Thyroid gland (tissue), 4 donors: ENCODE results near the gene NUDT7. TPM values are rescaled to one million over a fixed set of nuclear protein-coding genes. Genes with fewer than 3 reads are reported as not detected.

ENCODE experiments used
- DNase-seq, 2 donors: peaks; one replicate each; pipeline ENCODE4 v3.0.0-alpha.2; 2019
- H3K27ac ChIP-seq, 3 donors: fragments of 200-600 bp; sonication (generic); 1 replicate in 2 of 3; 2 replicates in 1 of 3; pipeline ENCODE4 v1.5.1; 2016 to 2019; ENCODE audit warnings: mild to moderate bottlenecking in 1 of 3, moderate library complexity in 1 of 3
- H3K27me3 ChIP-seq: fragments of 200-600 bp; sonication (generic); one replicate; pipeline ENCODE4 v1.5.1; 2019
- H3K36me3 ChIP-seq, 2 donors: fragments of 200-600 bp; sonication (generic); one replicate each; pipeline ENCODE4 v1.5.1; 2016 to 2019
- H3K4me1 ChIP-seq, 2 donors: fragments of 200-600 bp; sonication (generic); one replicate each; pipeline ENCODE4 v1.5.1; 2017 to 2019
- H3K4me3 ChIP-seq, 3 donors: fragments of 200-600 bp; sonication (generic); replicated peaks in 1 of 3; 1 replicate in 2 of 3; 2 replicates in 1 of 3; pipeline ENCODE4 v1.5.1; 2016; ENCODE audit warnings: mild to moderate bottlenecking in 1 of 3
- H3K9me3 ChIP-seq: fragments of 200-600 bp; sonication (generic); one replicate; pipeline ENCODE4 v1.5.1; 2017
- POLR2A ChIP-seq, 2 donors: fragments of 450-650 bp; IDR thresholded peaks; one replicate each; pipeline ENCODE4 v1.6.1; 2017; ENCODE audit warnings: antibody characterized with exemption in 2 of 2, mild to moderate bottlenecking in 2 of 2, moderate library complexity in 1 of 2
- WGBS, 2 donors: methylation state at CpG; one replicate each; pipeline ENCODE4 v1.1.5; 2017; 5-methylcytosine and 5-hydroxymethylcytosine counted together
- intact Hi-C: fragments of 100-400 bp; cut with DNase I; formaldehyde crosslinking; loops from one replicate; pipeline ENCODE4 v1.15.1; 2023
- total RNA-seq, 4 donors: library from RNA; depleted of rRNA; stranded (reverse); fragments of >200 nt; gene quantifications; one replicate each; pipeline ENCODE4 v1.2.3, GENCODE V29; 2016
- TF ChIP-seq, protein P1 (sequence below), 6 experiments: fragments of 200-600 bp in 3 of 6; fragments of 450-650 bp in 3 of 6; sonication (generic) in 3 of 6; IDR thresholded peaks; one replicate each; pipeline ENCODE4 v1.5.1; 2016 to 2019; ENCODE audit warnings: antibody characterized with exemption in 6 of 6, mild to moderate bottlenecking in 2 of 6, inconsistent platforms in 1 of 6, moderate library complexity in 1 of 6

The NUDT7 gene
- total RNA-seq, 4 donors from 2014 or later: 13.4 to 27.2 (median 19.4) TPM

DNA sequence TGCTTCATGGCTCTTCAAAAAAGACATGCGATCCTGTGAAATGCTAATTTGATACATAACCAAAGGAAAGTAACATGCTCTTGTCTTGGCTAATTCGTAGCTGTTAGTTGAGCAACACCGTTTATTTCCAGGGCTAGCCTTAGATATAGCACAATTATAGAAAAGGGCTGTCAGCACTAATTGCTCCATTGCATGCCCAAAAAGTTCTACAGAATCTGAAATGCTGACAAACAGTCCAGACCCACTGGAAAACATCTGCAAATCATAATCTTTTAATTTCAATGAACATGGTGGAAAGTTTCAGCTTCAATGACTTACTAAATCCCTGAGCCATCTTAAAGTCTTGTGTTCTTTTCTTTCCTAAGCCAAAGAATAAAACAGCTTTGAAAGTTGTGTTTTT, 42.9 kb upstream of the NUDT7 start:
- Histone ChIP-seq H3K9me3 (no peaks in the 10 kb centered on the region), H3K4me1 (no peaks in the 10 kb centered on the region), H3K36me3 (no peaks in the 10 kb centered on the region), H3K27ac (no peak overlapping the region), H3K27me3 (no peaks in the 10 kb centered on the region), H3K4me3 (no peak overlapping the region)
- no peak for DNase-seq
- TF ChIP-seq, protein P1, sequence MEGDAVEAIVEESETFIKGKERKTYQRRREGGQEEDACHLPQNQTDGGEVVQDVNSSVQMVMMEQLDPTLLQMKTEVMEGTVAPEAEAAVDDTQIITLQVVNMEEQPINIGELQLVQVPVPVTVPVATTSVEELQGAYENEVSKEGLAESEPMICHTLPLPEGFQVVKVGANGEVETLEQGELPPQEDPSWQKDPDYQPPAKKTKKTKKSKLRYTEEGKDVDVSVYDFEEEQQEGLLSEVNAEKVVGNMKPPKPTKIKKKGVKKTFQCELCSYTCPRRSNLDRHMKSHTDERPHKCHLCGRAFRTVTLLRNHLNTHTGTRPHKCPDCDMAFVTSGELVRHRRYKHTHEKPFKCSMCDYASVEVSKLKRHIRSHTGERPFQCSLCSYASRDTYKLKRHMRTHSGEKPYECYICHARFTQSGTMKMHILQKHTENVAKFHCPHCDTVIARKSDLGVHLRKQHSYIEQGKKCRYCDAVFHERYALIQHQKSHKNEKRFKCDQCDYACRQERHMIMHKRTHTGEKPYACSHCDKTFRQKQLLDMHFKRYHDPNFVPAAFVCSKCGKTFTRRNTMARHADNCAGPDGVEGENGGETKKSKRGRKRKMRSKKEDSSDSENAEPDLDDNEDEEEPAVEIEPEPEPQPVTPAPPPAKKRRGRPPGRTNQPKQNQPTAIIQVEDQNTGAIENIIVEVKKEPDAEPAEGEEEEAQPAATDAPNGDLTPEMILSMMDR (IDR thresholded peaks at IDR 0.05): no peak
- TF ChIP-seq POLR2A (IDR thresholded peaks at IDR 0.05): no peak
- 63 to 82% methylated on average over 3 of the region's 3 CpGs for WGBS, 2 donors
- intact Hi-C loops: loop anchor here (5.0 to 10.0 kb wide), 2 partner anchors 293 to 325 kb away; no protein-coding TSS in a partner anchor

DNA sequence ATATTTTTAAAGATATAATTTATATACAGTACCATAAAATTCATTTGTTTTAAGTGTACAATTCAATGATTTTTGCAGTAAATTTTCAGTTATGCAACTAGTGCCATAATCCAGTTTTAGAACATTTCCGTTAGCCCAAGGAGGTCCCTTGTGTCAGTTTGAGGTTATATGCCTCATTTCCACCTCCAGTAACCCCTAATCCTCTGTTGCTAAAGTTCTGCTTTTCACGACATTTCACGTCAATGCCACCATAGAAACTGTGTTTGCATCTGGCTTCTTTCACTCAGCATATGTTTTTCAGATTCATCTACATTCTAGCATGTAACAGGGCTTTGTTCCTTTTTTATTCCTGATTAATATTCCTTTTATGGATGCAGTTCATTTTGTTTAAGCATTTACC, 42.4 kb upstream of the NUDT7 start:
- Histone ChIP-seq H3K27me3 (no peaks in the 10 kb centered on the region), H3K4me1 (no peaks in the 10 kb centered on the region), H3K4me3 (no peak overlapping the region), H3K27ac (no peak overlapping the region), H3K36me3 (no peaks in the 10 kb centered on the region), H3K9me3 (no peaks in the 10 kb centered on the region)
- intact Hi-C loops: loop anchor here (5.0 to 10.0 kb wide), 2 partner anchors 292 to 325 kb away; no protein-coding TSS in a partner anchor
- DNase-seq: no peak
- no peak for TF ChIP-seq POLR2A (IDR thresholded peaks at IDR 0.05)
- TF ChIP-seq, protein P1 (IDR thresholded peaks at IDR 0.05): no peak
- 71 to 73% methylated on average over 3 of the region's 3 CpGs for WGBS, 2 donors

DNA sequence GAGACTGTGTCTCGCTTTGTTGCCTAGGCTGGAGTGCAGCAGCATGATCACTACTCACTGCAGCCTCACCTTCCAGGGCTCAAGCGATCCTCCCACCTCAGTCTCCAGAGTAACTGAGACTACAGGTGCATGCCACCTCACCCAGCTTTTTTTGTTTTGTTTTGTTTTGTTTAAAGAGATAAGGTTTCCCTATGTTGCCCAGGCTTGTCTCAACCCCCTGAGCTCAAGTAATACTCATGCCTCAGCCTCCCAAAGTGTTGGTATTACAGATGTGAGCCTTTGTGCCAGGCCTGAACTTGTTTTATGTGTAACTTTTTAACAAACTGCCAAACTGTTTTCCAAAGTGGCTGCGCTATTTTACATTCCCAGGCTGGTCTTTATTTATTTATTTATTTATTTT, 41.8 kb upstream of the NUDT7 start:
- Histone ChIP-seq H3K27ac (no peak overlapping the region), H3K4me1 (no peaks in the 10 kb centered on the region), H3K9me3 (no peaks in the 10 kb centered on the region), H3K4me3 (no peak overlapping the region), H3K27me3 (no peaks in the 10 kb centered on the region), H3K36me3 (no peaks in the 10 kb centered on the region)
- TF ChIP-seq, protein P1 (IDR thresholded peaks at IDR 0.05): no peak
- TF ChIP-seq POLR2A (IDR thresholded peaks at IDR 0.05): no peak
- no peak for DNase-seq
- WGBS, 2 donors: 92 to 95% methylated on average over 3 of the region's 3 CpGs
- intact Hi-C loops: no loop called here

DNA sequence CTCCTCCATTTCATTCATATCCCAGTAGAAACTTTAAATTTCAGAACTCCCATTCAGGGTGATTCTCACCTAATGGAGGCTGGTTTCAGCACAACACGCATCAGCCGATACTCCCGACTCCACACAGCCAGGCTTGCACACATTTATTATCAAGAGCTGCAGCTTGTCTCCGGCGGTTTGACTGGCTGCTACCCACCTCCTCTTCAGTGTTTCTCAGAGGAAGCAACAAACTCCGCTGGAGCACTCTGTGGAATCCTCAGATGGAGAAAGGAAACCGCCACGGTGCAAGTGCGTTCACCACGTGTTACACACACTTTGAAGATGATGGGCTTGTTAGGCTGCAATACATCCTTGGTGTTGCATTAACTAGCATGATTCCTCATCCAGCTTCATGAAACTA, 39.7 kb upstream of the NUDT7 start:
- H3K4me1 ChIP-seq: no peaks in the 10 kb centered on the region
- H3K4me3 ChIP-seq: no peak overlapping the region
- TF ChIP-seq POLR2A (IDR thresholded peaks at IDR 0.05): no peak
- TF ChIP-seq, protein P1 (IDR thresholded peaks at IDR 0.05): no peak
- no peaks in the 10 kb centered on the region for H3K9me3 ChIP-seq
- H3K27me3 ChIP-seq: no peaks in the 10 kb centered on the region
- intact Hi-C loops: no loop called here
- no peaks in the 10 kb centered on the region for H3K36me3 ChIP-seq
- DNase-seq: no peak
- no peak overlapping the region for H3K27ac ChIP-seq
- 82% methylated on average over 10 of the region's 10 CpGs for WGBS, 2 donors

DNA sequence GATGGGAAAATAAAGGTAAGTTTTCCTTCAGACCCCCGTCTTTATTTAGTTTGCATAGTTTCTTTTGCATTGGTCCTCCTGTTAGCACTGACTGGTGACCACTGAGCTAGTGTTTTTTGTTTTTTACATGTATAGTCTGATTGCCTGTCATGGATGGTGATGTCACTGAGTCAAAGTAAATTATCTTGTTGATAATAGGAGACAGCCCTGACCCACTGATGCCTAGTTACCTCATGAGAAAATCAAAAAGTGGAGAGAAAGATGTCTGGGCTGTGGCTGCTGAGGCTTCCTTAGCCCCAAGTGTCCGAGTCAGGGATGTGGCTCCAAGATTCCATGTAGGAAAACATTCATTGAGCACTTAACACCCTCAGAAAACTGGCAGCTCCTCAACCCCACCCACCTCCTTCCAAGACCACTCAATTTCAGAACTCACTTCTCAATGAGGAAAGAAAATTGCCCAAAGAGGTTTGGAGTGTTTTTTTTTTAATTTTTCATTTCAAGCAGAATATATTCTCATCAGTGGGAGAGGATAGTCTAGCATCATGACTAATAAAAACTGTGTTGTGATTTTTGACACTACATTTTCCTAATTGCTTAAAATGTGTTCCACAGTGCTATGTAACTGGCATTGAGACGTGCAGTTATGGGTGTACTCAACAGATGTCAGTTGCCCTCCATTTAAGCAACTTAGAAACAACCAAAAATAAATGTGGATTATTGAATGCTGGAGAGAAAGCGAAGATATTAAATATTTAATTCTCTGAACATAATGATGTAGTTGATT, 38.7 kb upstream of the NUDT7 start:
- H3K27me3 ChIP-seq: no peaks in the 10 kb centered on the region
- H3K27ac ChIP-seq: no peak overlapping the region
- no peak overlapping the region for H3K4me3 ChIP-seq
- TF ChIP-seq, protein P1 (IDR thresholded peaks at IDR 0.05): no peak
- no peak for TF ChIP-seq POLR2A (IDR thresholded peaks at IDR 0.05)
- no peaks in the 10 kb centered on the region for H3K36me3 ChIP-seq
- intact Hi-C loops: no loop called here
- DNase-seq: no peak
- 70 to 74% methylated on average over 4 of the region's 4 CpGs for WGBS, 2 donors
- no peaks in the 10 kb centered on the region for H3K4me1 ChIP-seq
- H3K9me3 ChIP-seq: no peaks in the 10 kb centered on the region
